Measurements from ENCODE around the gene TMEM184C. TPM values are rescaled to one million over a fixed set of nuclear protein-coding genes. Genes with fewer than 3 reads are reported as not detected.
A peak's percentile ranks its signal among the peaks of the same experiment; 100 is the strongest.

Gene TMEM184C
- total RNA-seq: 10 to 100 TPM; 25.5 to 36.1 (median 28.5) TPM

- peak; percentile 99 for ATAC-seq (ENCODE audit: low FRiP score)
- TF ChIP-seq CTCF (IDR thresholded peaks at IDR 0.05): no peak
Observed at GRCh38 chr4:147617173-147617840, at the start of gene TMEM184C. Gene TMEM184C (plus strand): TSS chr4:147617397. CDS start chr4:147617957, 560 bp downstream.

GRCh38 chr4:147570616-147571015 is 46.6 kb upstream of the TMEM184C start:
- no peak for DNase-seq (ENCODE audit: low spot score)
- ATAC-seq (ENCODE audit: low FRiP score): no peak
- TF ChIP-seq CTCF (IDR thresholded peaks at IDR 0.05): no peak

More at GRCh38 chr4:147617173-147617840, at the start of gene TMEM184C:
- DNase-seq (ENCODE audit: low spot score): peak; percentile 100

- no peak for TF ChIP-seq CTCF (IDR thresholded peaks at IDR 0.05)
- ATAC-seq (ENCODE audit: low FRiP score) (no peak), DNase-seq (ENCODE audit: low spot score) (no peak)
Observed at GRCh38 chr4:147571036-147571770, 46.0 kb upstream of the TMEM184C start.

- TF ChIP-seq CTCF (IDR thresholded peaks at IDR 0.05): no peak
- no peak for DNase-seq (ENCODE audit: low spot score)
- ATAC-seq (ENCODE audit: low FRiP score): no peak
Observed at GRCh38 chr4:147576084-147576483, 41.1 kb upstream of the TMEM184C start.

GRCh38 chr4:147578051-147578476 is 39.1 kb upstream of the TMEM184C start:
- ATAC-seq (ENCODE audit: low FRiP score) (peak; percentile 51), DNase-seq (ENCODE audit: low spot score) (no peak)
- TF ChIP-seq CTCF (IDR thresholded peaks at IDR 0.05): no peak

GRCh38 chr4:147578593-147578992 is 38.6 kb upstream of the TMEM184C start:
- DNase-seq (ENCODE audit: low spot score) (no peak), ATAC-seq (ENCODE audit: low FRiP score) (no peak)
- no peak for TF ChIP-seq CTCF (IDR thresholded peaks at IDR 0.05)
